ENCODE results near the gene C1orf105.

The C1orf105 gene

GRCh38 chr1:172512591-172512990 is 92.1 kb downstream of the C1orf105 start:
- H3K4me3 ChIP-seq (ENCODE audit: low read depth, low read length): no peak overlapping the region
- DNase-seq (ENCODE audit: low read depth): no peak
- no peak for TF ChIP-seq CTCF (IDR thresholded peaks at IDR 0.05; ENCODE audit: insufficient read depth, low read depth, low read length, missing control alignments)

- DNase-seq (ENCODE audit: low read depth): no peak
- no peak for TF ChIP-seq CTCF (IDR thresholded peaks at IDR 0.05; ENCODE audit: insufficient read depth, low read depth, low read length, missing control alignments)
- no peak overlapping the region for H3K4me3 ChIP-seq (ENCODE audit: low read depth, low read length)
Measured at GRCh38 chr1:172513479-172513878, 93.0 kb downstream of the C1orf105 start.

- DNase-seq (ENCODE audit: low read depth): no peak
- TF ChIP-seq CTCF (IDR thresholded peaks at IDR 0.05; ENCODE audit: insufficient read depth, low read depth, low read length, missing control alignments): no peak
- H3K4me3 ChIP-seq (ENCODE audit: low read depth, low read length): no peak overlapping the region
Measured at GRCh38 chr1:172514108-172514507, 93.6 kb downstream of the C1orf105 start.

- H3K4me3 ChIP-seq (ENCODE audit: low read depth, low read length): no peak overlapping the region
- TF ChIP-seq CTCF (IDR thresholded peaks at IDR 0.05; ENCODE audit: insufficient read depth, low read depth, low read length, missing control alignments): no peak
- no peak for DNase-seq (ENCODE audit: low read depth)
Measured at GRCh38 chr1:172515436-172515835, 95.0 kb downstream of the C1orf105 start.

- no peak overlapping the region for H3K4me3 ChIP-seq (ENCODE audit: low read depth, low read length)
- TF ChIP-seq CTCF (IDR thresholded peaks at IDR 0.05; ENCODE audit: insufficient read depth, low read depth, low read length, missing control alignments): no peak
- no peak for DNase-seq (ENCODE audit: low read depth)
Measured at GRCh38 chr1:172515927-172516326, 95.4 kb downstream of the C1orf105 start.

GRCh38 chr1:172517081-172517480 is 96.6 kb downstream of the C1orf105 start:
- TF ChIP-seq CTCF (IDR thresholded peaks at IDR 0.05; ENCODE audit: insufficient read depth, low read depth, low read length, missing control alignments): no peak
- no peak overlapping the region for H3K4me3 ChIP-seq (ENCODE audit: low read depth, low read length)
- no peak for DNase-seq (ENCODE audit: low read depth)

- DNase-seq (ENCODE audit: low read depth): no peak
- H3K4me3 ChIP-seq (ENCODE audit: low read depth, low read length): no peak overlapping the region
- no peak for TF ChIP-seq CTCF (IDR thresholded peaks at IDR 0.05; ENCODE audit: insufficient read depth, low read depth, low read length, missing control alignments)
Measured at GRCh38 chr1:172517545-172517944, 97.1 kb downstream of the C1orf105 start.

Data from GM12865 (cell line).